HepG2 (cell line): ENCODE results near the gene GPR139.

Source experiments
- CHD2 ChIP-seq: IDR thresholded peaks from 2 replicates; pipeline ENCODE4 v1.6.1; 2011; ENCODE audit warnings: low read depth, low read length, improper control_type of control experiment
- MTF1 ChIP-seq: sonication (generic); formaldehyde crosslinking; IDR thresholded peaks from 2 replicates; pipeline ENCODE4 v1.5.0; 2020; ENCODE audit warnings: missing genetic modification reagents
- PAF1 ChIP-seq: IDR thresholded peaks from 2 replicates; pipeline ENCODE4 v1.6.1; 2016; ENCODE audit warnings: missing genetic modification reagents, missing compliant biosample characterization
- PRDM10 ChIP-seq: sonication (generic); formaldehyde crosslinking; IDR thresholded peaks from 2 replicates; pipeline ENCODE4 v1.4.0; 2020; ENCODE audit warnings: low read depth, missing genetic modification reagents
- TAF1 ChIP-seq: sonication (generic); formaldehyde crosslinking; IDR thresholded peaks from 2 replicates; pipeline ENCODE4 v1.4.0; 2020; ENCODE audit warnings: missing genetic modification reagents
- ZBTB2 ChIP-seq: sonication (generic); formaldehyde crosslinking; IDR thresholded peaks from 2 replicates; pipeline ENCODE4 v1.8.0; 2022; ENCODE audit warnings: low read depth, missing genetic modification reagents
- TF ChIP-seq, protein P1 (sequence below): sonication (generic); formaldehyde crosslinking; IDR thresholded peaks from 2 replicates; pipeline ENCODE4 v1.4.0; 2020; ENCODE audit warnings: mild to moderate bottlenecking, missing genetic modification reagents

DNA sequence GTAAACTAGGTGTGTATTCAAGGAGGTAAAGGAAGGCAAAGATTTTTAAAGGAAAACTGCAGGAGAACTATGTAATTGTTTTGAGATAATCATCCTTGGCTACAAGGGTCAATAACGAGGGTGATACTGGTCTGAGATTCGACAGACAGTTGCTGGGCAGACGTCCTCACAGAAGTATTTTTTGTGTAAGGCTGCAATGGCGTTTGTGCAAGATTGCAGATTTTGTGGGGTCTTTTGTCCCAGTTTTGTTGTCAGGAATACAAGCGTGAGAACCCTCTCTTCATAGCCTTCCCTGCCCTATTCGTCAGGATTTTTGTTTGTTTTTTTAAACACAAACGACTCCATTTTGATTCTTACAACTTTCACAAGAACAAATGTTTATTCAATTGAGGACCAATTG, 57.5 kb downstream of the GPR139 start:
- no peak for TF ChIP-seq PRDM10 (CRISPR knock-in tag)
- TF ChIP-seq, protein P1, sequence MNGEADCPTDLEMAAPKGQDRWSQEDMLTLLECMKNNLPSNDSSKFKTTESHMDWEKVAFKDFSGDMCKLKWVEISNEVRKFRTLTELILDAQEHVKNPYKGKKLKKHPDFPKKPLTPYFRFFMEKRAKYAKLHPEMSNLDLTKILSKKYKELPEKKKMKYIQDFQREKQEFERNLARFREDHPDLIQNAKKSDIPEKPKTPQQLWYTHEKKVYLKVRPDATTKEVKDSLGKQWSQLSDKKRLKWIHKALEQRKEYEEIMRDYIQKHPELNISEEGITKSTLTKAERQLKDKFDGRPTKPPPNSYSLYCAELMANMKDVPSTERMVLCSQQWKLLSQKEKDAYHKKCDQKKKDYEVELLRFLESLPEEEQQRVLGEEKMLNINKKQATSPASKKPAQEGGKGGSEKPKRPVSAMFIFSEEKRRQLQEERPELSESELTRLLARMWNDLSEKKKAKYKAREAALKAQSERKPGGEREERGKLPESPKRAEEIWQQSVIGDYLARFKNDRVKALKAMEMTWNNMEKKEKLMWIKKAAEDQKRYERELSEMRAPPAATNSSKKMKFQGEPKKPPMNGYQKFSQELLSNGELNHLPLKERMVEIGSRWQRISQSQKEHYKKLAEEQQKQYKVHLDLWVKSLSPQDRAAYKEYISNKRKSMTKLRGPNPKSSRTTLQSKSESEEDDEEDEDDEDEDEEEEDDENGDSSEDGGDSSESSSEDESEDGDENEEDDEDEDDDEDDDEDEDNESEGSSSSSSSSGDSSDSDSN (CRISPR knock-in tag), result no peak
- no peak for TF ChIP-seq PAF1 (CRISPR knock-in tag)
- TF ChIP-seq CHD2, result no peak
- no peak for TF ChIP-seq TAF1 (CRISPR knock-in tag)
- TF ChIP-seq ZBTB2 (CRISPR knock-in tag), result no peak
- no peak for TF ChIP-seq MTF1 (CRISPR knock-in tag)
